Mucosa of descending colon (tissue), 3 donors: Measurements from ENCODE around the gene OLFML1. TPM values are rescaled to one million over a fixed set of nuclear protein-coding genes. Genes with fewer than 3 reads are reported as not detected.

Experiments used
- ATAC-seq: fragments of 200-7000 bp; cut with Tn5 transposase; one replicate; pipeline ENCODE4 v1.9.1; 2020; ENCODE audit warnings: mild to moderate bottlenecking, moderate library complexity
- DNase-seq, 3 donors: peaks; one replicate each; pipeline ENCODE4 v3.0.0-alpha.2; 2020
- H3K36me3 ChIP-seq: fragments of 200-600 bp; one replicate; pipeline ENCODE4 v1.8.0; 2021; ENCODE audit warnings: low read depth, mild to moderate bottlenecking
- H3K4me1 ChIP-seq: fragments of 200-600 bp; one replicate; pipeline ENCODE4 v1.8.0; 2021; ENCODE audit warnings: low read depth, mild to moderate bottlenecking
- H3K4me3 ChIP-seq: fragments of 200-600 bp; one replicate; pipeline ENCODE4 v1.8.0; 2021; ENCODE audit warnings: mild to moderate bottlenecking
- H3K9me3 ChIP-seq: fragments of 200-600 bp; one replicate; pipeline ENCODE4 v1.8.0; 2021; ENCODE audit warnings: mild to moderate bottlenecking
- intact Hi-C, 2 donors: fragments of 100-400 bp; cut with DNase I in 1 of 2; cut with micrococcal nuclease in 1 of 2; formaldehyde crosslinking; loops; one replicate each; pipeline versions ENCODE4 v1.11.0 to v1.11.1; 2022; cut with DNase I, micrococcal nuclease
- total RNA-seq, 3 donors: library from RNA; stranded (reverse); fragmentation: NEBNext Ultra II Directional in 2 of 3; extraction: Animal tissue kit (Norgen Biotek cat#: 25700) in 2 of 3; gene quantifications; one replicate each; pipeline versions ENCODE4 v1.2.1 to v1.2.4, GENCODE V29; 2021 to 2023
- TF ChIP-seq, protein P1 (sequence below): fragments of 200-600 bp; IDR thresholded peaks from one replicate; pipeline ENCODE4 v1.8.0; 2022; ENCODE audit warnings: antibody characterized with exemption, mild to moderate bottlenecking
- donor health status: DM: no; HTN: no; CAD: no; lungs with moderate emphysema.
- donor health status: DM: no; HTN: no; CAD: no.
- donor health status: DM: no; HTN: yes; CAD: no.

OLFML1 gene
- total RNA-seq, 3 donors from 2014 or later = 2.1 to 11.2 (median 5.2) TPM

DNA sequence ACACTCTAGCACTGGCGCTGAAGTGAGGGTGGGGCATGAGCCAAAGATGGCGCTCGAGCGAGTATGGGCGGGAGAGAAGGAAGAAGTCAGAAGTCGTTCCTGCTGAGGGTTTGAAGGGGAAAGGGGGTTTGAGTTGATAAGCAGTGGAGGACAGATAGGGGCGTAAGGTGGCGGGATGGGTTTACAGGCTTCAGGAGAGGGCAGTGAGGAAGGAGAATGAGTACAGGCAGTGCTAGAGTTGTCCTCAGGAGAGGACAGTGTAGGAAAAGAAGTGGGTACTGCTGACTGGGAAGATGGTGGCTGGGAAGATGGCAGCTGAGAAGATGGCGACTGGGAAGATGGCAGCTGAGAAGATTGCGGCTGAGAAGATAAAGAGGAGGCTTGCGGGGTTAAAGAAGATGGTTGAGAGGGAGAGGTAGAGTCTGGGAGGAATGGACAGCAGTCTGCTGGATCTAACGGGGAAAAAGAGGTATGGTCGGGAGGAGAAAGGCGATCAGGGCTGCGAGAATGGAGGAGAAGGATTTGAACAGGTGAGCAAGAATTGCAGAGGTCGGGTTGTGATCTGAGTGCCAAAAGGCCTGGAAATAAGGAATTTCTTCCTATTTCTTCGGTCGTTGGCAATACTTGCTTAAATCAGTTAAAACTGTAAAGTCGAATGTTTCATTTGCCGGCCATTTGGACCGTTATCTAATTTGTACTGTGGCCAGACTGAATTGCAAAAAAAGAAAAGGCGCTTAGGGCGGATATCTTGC lies 33.7 kb downstream of the OLFML1 start:
- H3K9me3 ChIP-seq = no peaks in the 10 kb centered on the region
- ATAC-seq (no peak), DNase-seq (no peak)
- H3K36me3 ChIP-seq = no peaks in the 10 kb centered on the region
- intact Hi-C loops = no loop called here
- peaks cover 7% of the 10 kb centered on the region for H3K4me1 ChIP-seq
- TF ChIP-seq, protein P1, sequence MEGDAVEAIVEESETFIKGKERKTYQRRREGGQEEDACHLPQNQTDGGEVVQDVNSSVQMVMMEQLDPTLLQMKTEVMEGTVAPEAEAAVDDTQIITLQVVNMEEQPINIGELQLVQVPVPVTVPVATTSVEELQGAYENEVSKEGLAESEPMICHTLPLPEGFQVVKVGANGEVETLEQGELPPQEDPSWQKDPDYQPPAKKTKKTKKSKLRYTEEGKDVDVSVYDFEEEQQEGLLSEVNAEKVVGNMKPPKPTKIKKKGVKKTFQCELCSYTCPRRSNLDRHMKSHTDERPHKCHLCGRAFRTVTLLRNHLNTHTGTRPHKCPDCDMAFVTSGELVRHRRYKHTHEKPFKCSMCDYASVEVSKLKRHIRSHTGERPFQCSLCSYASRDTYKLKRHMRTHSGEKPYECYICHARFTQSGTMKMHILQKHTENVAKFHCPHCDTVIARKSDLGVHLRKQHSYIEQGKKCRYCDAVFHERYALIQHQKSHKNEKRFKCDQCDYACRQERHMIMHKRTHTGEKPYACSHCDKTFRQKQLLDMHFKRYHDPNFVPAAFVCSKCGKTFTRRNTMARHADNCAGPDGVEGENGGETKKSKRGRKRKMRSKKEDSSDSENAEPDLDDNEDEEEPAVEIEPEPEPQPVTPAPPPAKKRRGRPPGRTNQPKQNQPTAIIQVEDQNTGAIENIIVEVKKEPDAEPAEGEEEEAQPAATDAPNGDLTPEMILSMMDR = no peak
- no peak overlapping the region for H3K4me3 ChIP-seq

DNA sequence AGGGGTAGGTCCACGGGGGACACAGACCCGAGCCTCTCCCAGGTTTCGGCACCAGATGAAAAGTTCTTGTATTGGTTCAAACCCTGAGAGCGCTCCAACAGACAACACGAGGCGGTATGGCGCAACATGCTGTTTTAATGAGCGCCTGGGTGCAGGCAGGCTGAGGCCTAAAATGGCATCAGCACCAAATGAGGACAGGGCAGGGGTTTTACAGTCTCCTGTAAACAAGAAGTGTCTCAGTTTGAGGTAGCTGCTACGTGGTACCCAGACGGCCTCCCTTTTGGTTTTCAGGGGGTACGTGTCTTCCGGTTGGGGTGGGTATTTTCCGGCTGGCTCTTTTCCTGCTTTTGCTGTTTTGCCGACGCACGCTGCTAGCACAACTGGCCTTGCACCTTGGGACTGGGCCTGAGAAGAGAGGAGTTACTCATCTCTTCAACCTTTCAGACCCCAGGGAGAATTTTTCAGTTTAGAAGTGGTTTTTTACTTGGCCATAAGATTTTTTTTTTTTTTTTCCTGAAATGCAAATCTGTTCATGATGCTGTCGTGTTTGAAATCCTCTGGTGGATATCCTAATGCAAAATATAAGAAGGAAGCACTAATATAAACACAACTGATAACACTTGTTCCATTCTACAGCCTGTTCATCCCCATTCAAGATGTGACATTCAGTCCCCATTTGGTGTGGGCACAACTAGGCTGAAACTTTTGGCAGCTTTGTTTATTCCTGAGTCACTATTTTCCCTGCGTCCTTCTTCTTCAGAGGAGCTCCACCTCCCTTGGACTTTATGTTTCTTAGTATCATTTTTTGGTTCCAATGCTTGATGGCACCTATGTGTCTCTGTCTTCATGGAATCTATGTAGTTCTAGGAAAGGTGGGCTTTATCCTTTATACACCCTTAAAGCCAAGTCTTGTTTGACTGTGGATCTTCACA lies 35.0 kb downstream of the OLFML1 start:
- no peak for DNase-seq
- TF ChIP-seq, protein P1 = no peak
- no peak for ATAC-seq

DNA sequence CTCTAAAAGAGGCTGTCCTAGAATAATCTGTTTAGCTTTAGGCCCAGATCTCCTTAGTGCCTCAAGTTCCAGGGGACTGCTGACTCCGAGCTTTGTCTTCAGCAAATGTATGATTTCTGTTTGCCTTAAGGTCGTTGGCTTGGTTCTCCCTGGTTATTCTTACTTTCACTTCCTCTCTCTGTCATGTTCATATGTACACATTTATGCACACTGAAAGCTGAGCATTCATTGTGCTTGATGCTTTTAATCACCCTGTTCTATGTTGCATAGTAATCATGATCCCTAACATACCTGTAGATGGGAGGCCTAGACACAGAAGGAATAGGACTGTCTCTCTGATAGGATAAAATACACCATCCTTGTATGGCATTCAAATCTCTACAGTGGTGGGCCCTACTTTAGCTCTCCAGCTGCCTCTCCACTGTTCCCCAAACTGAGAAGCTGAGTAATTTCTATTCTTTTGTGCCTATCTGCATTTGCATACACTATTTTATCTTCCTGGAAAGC lies 35.7 kb downstream of the OLFML1 start:
- Histone ChIP-seq H3K4me1 (no peaks in the 10 kb centered on the region), H3K4me3 (no peak overlapping the region), H3K36me3 (no peaks in the 10 kb centered on the region), H3K9me3 (no peaks in the 10 kb centered on the region)
- intact Hi-C loops = no loop called here
- TF ChIP-seq, protein P1 = no peak
- DNase-seq (no peak), ATAC-seq (peak; percentile 54)

More for the DNA sequence above, 35.0 kb downstream of the OLFML1 start:
- H3K4me3 ChIP-seq = no peak overlapping the region
- H3K36me3 ChIP-seq = no peaks in the 10 kb centered on the region
- no peaks in the 10 kb centered on the region for H3K4me1 ChIP-seq
- intact Hi-C loops = no loop called here
- H3K9me3 ChIP-seq = no peaks in the 10 kb centered on the region

DNA sequence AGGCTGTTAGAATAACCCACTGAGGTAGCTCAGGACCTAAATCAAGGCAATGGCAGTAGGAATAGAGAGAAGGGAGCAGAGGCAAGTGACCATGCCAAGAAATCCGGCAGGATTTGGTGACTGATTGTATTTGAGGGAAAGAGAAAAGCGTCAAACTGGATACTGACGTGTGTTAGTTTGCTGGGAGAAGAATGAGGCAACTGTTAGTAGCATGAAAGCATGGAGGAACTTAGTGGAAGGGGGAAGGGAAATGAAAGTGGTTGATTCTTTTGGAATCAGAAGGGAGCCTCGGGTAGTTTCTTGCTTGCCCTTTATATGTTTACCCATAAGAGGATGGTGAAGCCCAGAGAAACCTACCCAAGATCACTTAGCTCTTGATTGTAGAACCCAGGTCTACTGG lies 36.8 kb downstream of the OLFML1 start:
- intact Hi-C loops = no loop called here
- H3K4me3 ChIP-seq = no peak overlapping the region
- no peaks in the 10 kb centered on the region for H3K36me3 ChIP-seq
- no peak for DNase-seq
- no peaks in the 10 kb centered on the region for H3K9me3 ChIP-seq
- H3K4me1 ChIP-seq = no peaks in the 10 kb centered on the region
- ATAC-seq = no peak
- TF ChIP-seq, protein P1 = no peak

DNA sequence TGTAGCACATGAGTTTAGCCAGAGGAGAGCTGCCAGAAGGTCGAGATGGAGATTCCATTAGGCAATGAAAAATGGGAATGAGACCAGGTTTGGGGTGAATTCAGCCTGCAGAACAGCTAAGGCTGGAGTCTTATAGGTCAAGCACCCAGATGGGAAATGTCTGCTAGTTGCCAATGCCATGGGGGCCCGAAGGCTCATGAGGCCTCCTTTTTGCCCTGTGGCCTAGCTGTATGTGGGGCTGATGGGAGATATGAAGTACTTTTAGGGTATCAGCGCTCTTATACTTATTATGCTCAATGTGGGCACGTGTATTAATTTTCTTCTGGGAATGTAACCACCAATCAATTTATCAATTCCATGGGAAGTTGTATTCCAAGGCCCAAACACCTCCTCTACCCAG lies 37.2 kb downstream of the OLFML1 start:
- TF ChIP-seq, protein P1 = no peak
- Histone ChIP-seq H3K36me3 (no peaks in the 10 kb centered on the region), H3K4me3 (no peak overlapping the region), H3K9me3 (no peaks in the 10 kb centered on the region), H3K4me1 (no peaks in the 10 kb centered on the region)
- intact Hi-C loops = no loop called here
- ATAC-seq (no peak), DNase-seq (no peak)
